H1 (cell line): Measurements from ENCODE around the gene ACAP1. TPM values are rescaled to one million over a fixed set of nuclear protein-coding genes. Genes with fewer than 3 reads are reported as not detected.

ENCODE experiments used
- CTCF ChIA-PET: fragments of 300-600 bp; sonication (Branson Sonifier 250); formaldehyde crosslinking; loops from one replicate; lab custom pipeline; 2021; ENCODE audit not compliant: partially characterized antibody; lab: Charles Lee
- POLR2A ChIA-PET: fragments of 300-600 bp; sonication (Branson Sonifier 250); formaldehyde crosslinking; loops from one replicate; lab custom pipeline; 2021; ENCODE audit warnings: inconsistent platforms; ENCODE audit not compliant: partially characterized antibody; lab: Charles Lee
- DNase-seq, 2 experiments: peaks; one replicate each; pipeline versions ENCODE4 v3.0.0 to v3.0.0-alpha.2; 2010 to 2022; ENCODE audit warnings: low spot score in 2 of 2, low read depth in 1 of 2, mixed read lengths in 1 of 2
- FAIRE-seq: peaks from 2 replicates; lab custom pipeline; 2011; peaks lifted over from hg19 to GRCh38; lab: Jason Lieb, UNC
- H2AFZ ChIP-seq: 2 replicates; pipeline ENCODE4 v1.8.1; 2012; ENCODE audit warnings: low read length, inconsistent platforms
- H2AK5ac ChIP-seq: 2 replicates; pipeline ENCODE4 v1.6.1; 2013; ENCODE audit warnings: low read depth, low read length
- H2BK120ac ChIP-seq: replicated peaks from 2 replicates; pipeline ENCODE3; 2013; ENCODE audit warnings: low read depth, low read length, inconsistent platforms
- H2BK12ac ChIP-seq: 2 replicates; pipeline ENCODE4 v1.6.1; 2013; ENCODE audit warnings: low read depth, low read length
- H2BK15ac ChIP-seq: 2 replicates; pipeline ENCODE4 v1.6.1; 2013; ENCODE audit warnings: low read length
- H2BK20ac ChIP-seq: 2 replicates; pipeline ENCODE4 v1.6.1; 2013; ENCODE audit warnings: low read length
- H2BK5ac ChIP-seq: 2 replicates; pipeline ENCODE4 v1.6.1; 2013; ENCODE audit warnings: low read depth, low read length
- H3K14ac ChIP-seq: 2 replicates; pipeline ENCODE4 v1.6.1; 2013; ENCODE audit warnings: inconsistent platforms; ENCODE audit not compliant: insufficient read length
- H3K18ac ChIP-seq: 2 replicates; pipeline ENCODE4 v1.6.1; 2013; ENCODE audit warnings: low read length; ENCODE audit errors: extremely low read depth
- H3K23ac ChIP-seq: 2 replicates; pipeline ENCODE4 v1.6.1; 2013; ENCODE audit warnings: inconsistent platforms; ENCODE audit not compliant: insufficient read length
- H3K23me2 ChIP-seq: 2 replicates; pipeline ENCODE4 v1.6.1; 2013; ENCODE audit warnings: low read depth, low read length
- H3K27ac ChIP-seq: 2 replicates; pipeline ENCODE4 v1.6.1; 2011; ENCODE audit warnings: low read depth, low read length, inconsistent platforms
- H3K27me3 ChIP-seq, 4 experiments: replicated peaks in 1 of 4; 1 replicate in 1 of 4; 2 replicates in 3 of 4; pipeline versions ENCODE4 v1.6.1 to v1.8.1; 2011 to 2013; ENCODE audit warnings: low read length in 3 of 4, mild to moderate bottlenecking in 3 of 4, inconsistent platforms in 2 of 4, mixed read lengths in 2 of 4, moderate library complexity in 1 of 4; ENCODE audit not compliant: control insufficient read depth in 3 of 4, insufficient read depth in 3 of 4; ENCODE audit errors: extremely low read depth in 1 of 4
- H3K36me3 ChIP-seq, 4 experiments: 2 replicates each; pipeline versions ENCODE4 v1.6.1 to v1.8.1; 2011 to 2013; ENCODE audit warnings: mild to moderate bottlenecking in 4 of 4, low read length in 3 of 4, moderate library complexity in 2 of 4, control low read depth in 1 of 4, inconsistent platforms in 1 of 4; ENCODE audit not compliant: insufficient read depth in 4 of 4, control insufficient read depth in 2 of 4
- H3K4ac ChIP-seq: replicated peaks from 2 replicates; pipeline ENCODE3; 2013; ENCODE audit warnings: low read length, low read depth, mixed read lengths, inconsistent platforms; ENCODE audit not compliant: insufficient read length
- H3K4me1 ChIP-seq, 4 experiments: replicated peaks in 1 of 4; 1 replicate in 1 of 4; 2 replicates in 3 of 4; pipeline versions ENCODE4 v1.6.1 to v1.8.1; 2011 to 2013; ENCODE audit warnings: low read length in 3 of 4, inconsistent platforms in 2 of 4, mixed read lengths in 1 of 4; ENCODE audit not compliant: insufficient read depth in 4 of 4, control insufficient read depth in 3 of 4
- H3K4me2 ChIP-seq, 2 experiments: 2 replicates each; pipeline versions ENCODE4 v1.6.1 to v1.8.1; 2011 to 2013; ENCODE audit warnings: low read depth in 2 of 2, low read length in 2 of 2, control low read depth in 1 of 2, inconsistent platforms in 1 of 2, mild to moderate bottlenecking in 1 of 2; ENCODE audit not compliant: insufficient read depth in 1 of 2
- H3K4me3 ChIP-seq, 4 experiments: fragments of 200-600, 300-600 bp in 1 of 4; sonication (generic), shearing (Covaris generic), sonication (Bioruptor Twin) in 1 of 4; 2 replicates each; pipeline versions ENCODE4 v1.5.1 to v1.8.1; 2011 to 2016; ENCODE audit warnings: low read length in 4 of 4, low read depth in 3 of 4, control low read depth in 2 of 4, inconsistent platforms in 2 of 4, mild to moderate bottlenecking in 2 of 4, mixed read lengths in 1 of 4, moderate library complexity in 1 of 4; ENCODE audit not compliant: insufficient read depth in 2 of 4; ENCODE audit errors: extremely low read depth in 1 of 4
- H3K56ac ChIP-seq: replicated peaks from 2 replicates; pipeline ENCODE3; 2013; ENCODE audit warnings: low read depth, mild to moderate bottlenecking, mixed read lengths, low read length, inconsistent platforms; ENCODE audit not compliant: insufficient read length
- H3K79me1 ChIP-seq: 2 replicates; pipeline ENCODE4 v1.6.1; 2013; ENCODE audit warnings: low read depth, low read length, control low read depth
- H3K79me2 ChIP-seq, 2 experiments: 2 replicates each; pipeline versions ENCODE4 v1.6.1 to v1.8.1; 2012 to 2013; ENCODE audit warnings: low read length in 2 of 2, mild to moderate bottlenecking in 2 of 2, inconsistent platforms in 1 of 2; ENCODE audit not compliant: insufficient read depth in 2 of 2, control insufficient read depth in 1 of 2
- H3K9ac ChIP-seq, 4 experiments: replicated peaks in 1 of 4; 1 replicate in 1 of 4; 2 replicates in 3 of 4; pipeline versions ENCODE4 v1.6.1 to v1.8.1; 2011 to 2013; ENCODE audit warnings: low read depth in 3 of 4, low read length in 3 of 4, control low read depth in 2 of 4, mild to moderate bottlenecking in 2 of 4, moderate library complexity in 2 of 4, inconsistent platforms in 1 of 4; ENCODE audit errors: extremely low read depth in 1 of 4
- H3K9me3 ChIP-seq, 2 experiments: 2 replicates each; pipeline versions ENCODE4 v1.6.1 to v1.8.1; 2012 to 2013; ENCODE audit warnings: mild to moderate bottlenecking in 2 of 2, moderate library complexity in 2 of 2, control low read depth in 1 of 2, inconsistent platforms in 1 of 2, low read depth in 1 of 2, low read length in 1 of 2, mixed read lengths in 1 of 2; ENCODE audit not compliant: insufficient read depth in 2 of 2
- H4K20me1 ChIP-seq, 2 experiments: replicated peaks in 1 of 2; 2 replicates each; pipeline versions ENCODE3 to v1.8.1; 2011 to 2013; ENCODE audit warnings: inconsistent platforms in 2 of 2, low read length in 2 of 2, mild to moderate bottlenecking in 1 of 2; ENCODE audit not compliant: insufficient read depth in 2 of 2, control insufficient read depth in 1 of 2
- H4K5ac ChIP-seq: 2 replicates; pipeline ENCODE4 v1.6.1; 2013; ENCODE audit warnings: low read length, low read depth, mixed read lengths, inconsistent platforms; ENCODE audit not compliant: insufficient read length
- H4K8ac ChIP-seq: 2 replicates; pipeline ENCODE4 v1.8.0; 2013; ENCODE audit warnings: mild to moderate bottlenecking, moderate library complexity, low read length, inconsistent platforms; ENCODE audit not compliant: insufficient read depth; ENCODE audit errors: extremely low read depth
- H4K91ac ChIP-seq: replicated peaks from 2 replicates; pipeline ENCODE3; 2013; ENCODE audit warnings: low read length, mixed read lengths, inconsistent platforms; ENCODE audit not compliant: insufficient read length
- BCL11A ChIP-seq, 2 experiments: IDR thresholded peaks; one replicate each; pipeline ENCODE4 v1.6.1; 2011; ENCODE audit warnings: low read depth in 2 of 2, low read length in 2 of 2, mild to moderate bottlenecking in 2 of 2
- CHD1 ChIP-seq: IDR thresholded peaks from 2 replicates; pipeline ENCODE4 v1.6.1; 2012; ENCODE audit warnings: low read depth, low read length, improper control_type of control experiment
- CHD2 ChIP-seq: IDR thresholded peaks from 2 replicates; pipeline ENCODE4 v1.6.1; 2012; ENCODE audit warnings: low read length, improper control_type of control experiment
- GTF2F1 ChIP-seq: IDR thresholded peaks from 2 replicates; pipeline ENCODE4 v1.6.1; 2012; ENCODE audit warnings: low read depth, low read length, improper control_type of control experiment, borderline replicate concordance
- POU5F1 ChIP-seq: IDR thresholded peaks from 2 replicates; pipeline ENCODE4 v1.6.1; 2011; ENCODE audit warnings: low read depth, mild to moderate bottlenecking, low read length, moderate library complexity
- RNF2 ChIP-seq: fragments of 200-900, 300-1000 bp; sonication (generic); IDR thresholded peaks from 2 replicates; pipeline ENCODE4 v1.7.1; 2016; ENCODE audit warnings: borderline replicate concordance, low read depth, mild to moderate bottlenecking, antibody characterized with exemption, low read length; ENCODE audit not compliant: poor library complexity, severe bottlenecking; ENCODE audit errors: missing control alignments
- SAP30 ChIP-seq: fragments of 300-600 bp; sonication (generic); IDR thresholded peaks from 2 replicates; pipeline ENCODE4 v1.7.1; 2012; ENCODE audit warnings: low read length, moderate library complexity, mild to moderate bottlenecking, inconsistent platforms; ENCODE audit not compliant: insufficient read depth, insufficient replicate concordance
- SIN3A ChIP-seq, 2 experiments: IDR thresholded peaks in 1 of 2; conservative IDR thresholded peaks in 1 of 2; 2 replicates each; pipeline ENCODE4 v1.6.1; 2011 to 2012; ENCODE audit warnings: low read length in 2 of 2, improper control_type of control experiment in 1 of 2, low read depth in 1 of 2, mild to moderate bottlenecking in 1 of 2
- WGBS, 2 experiments: shearing (Covaris generic) in 1 of 2; methylation state at CpG; one replicate each; pipeline versions ENCODE4 v1.1.6 to v1.1.7; 2013 to 2015; ENCODE audit warnings: low lambda C conversion rate in 2 of 2, mixed read lengths in 2 of 2, inconsistent platforms in 1 of 2, low coverage in 1 of 2, missing lambda C conversion rate in 1 of 2; ENCODE audit not compliant: insufficient replicate concordance in 2 of 2, insufficient coverage in 1 of 2, insufficient read length in 1 of 2; ENCODE audit errors: extremely low coverage in 1 of 2, missing lambda C conversion rate in 1 of 2; 5-methylcytosine and 5-hydroxymethylcytosine counted together
- polyA plus RNA-seq, 7 experiments: library from polyadenylated mRNA; depleted of rRNA in 3 of 7; stranded (reverse) in 5 of 7; unstranded in 2 of 7; fragments of >200 nt in 5 of 7; fragments of 200-250 nt in 2 of 7; gene quantifications; 1 replicate in 5 of 7; 2 replicates in 1 of 7; 4 replicates in 1 of 7; pipeline versions ENCODE4 v1.2.1 to v1.2.3, GENCODE V29; 2011 to 2013; ENCODE audit warnings: missing spikeins in 2 of 7, mixed read lengths in 2 of 7
- total RNA-seq: library from RNA; stranded (reverse); fragmentation: NEBNext Ultra II Directional; extraction: Animal tissue kit (Norgen Biotek cat#: 25700); gene quantifications from 2 replicates; pipeline ENCODE4 v1.2.1, GENCODE V29; 2021

ACAP1 gene
- total and polyA plus RNA-seq, 2 of the 8 experiments (the other 6 are each of a cell fraction or from before 2014, with no cell fraction given) = 11.9 to 45.1 TPM

GRCh38 chr17:7352910-7353635 is 16.7 kb downstream of the ACAP1 start:
- Histone ChIP-seq H4K8ac (no peak overlapping the region), H3K4ac (peak overlapping the region; percentile 57), H2BK120ac (no peak overlapping the region), H2BK12ac (no peak overlapping the region), H3K27me3 (no peaks in the 10 kb centered on the region), H3K9me3 (no peaks in the 10 kb centered on the region), H3K56ac (no peak overlapping the region), H3K18ac (no peak overlapping the region), H4K5ac (no peak overlapping the region), H3K4me1 (peaks cover 0 to 19% (median 10%) of the 10 kb centered on the region in 4 experiments; a peak in 6 of 7 replicates), H3K23ac (no peak overlapping the region), H2BK5ac (no peak overlapping the region), H2BK20ac (no peak overlapping the region), H3K23me2 (peaks cover 15% of the 10 kb centered on the region; the same call in 1 of the 2 replicates), H3K4me2 (peak overlapping the region; percentile 92 to 98), H4K20me1 (peaks cover 0 to 2% of the 10 kb centered on the region in 2 experiments), H3K27ac (no peak overlapping the region), H3K79me2 (no peaks in the 10 kb centered on the region), H3K36me3 (no peaks in the 10 kb centered on the region), H3K79me1 (no peaks in the 10 kb centered on the region), H3K14ac (no peak overlapping the region), H3K4me3 (peak overlapping the region in 3 of 4 experiments; percentile 84 to 96 (median 85); a peak in 4 of 8 replicates), H2BK15ac (no peak overlapping the region), H2AK5ac (no peak overlapping the region; the same call in 1 of the 2 replicates), H2AFZ (no peak overlapping the region), H4K91ac (no peak overlapping the region), H3K9ac (no peak overlapping the region)
- CTCF ChIA-PET = interaction anchor here (0.8 to 6.5 kb wide), 20 partner anchors 9 to 208 kb away, joined by 3 to 56 read pairs (median 5); partner anchors contain the start of genes ACAP1, SENP3, SLC2A4 and TMEM102
- POLR2A ChIA-PET = interaction anchor here (0.6 to 7.8 kb wide), 22 partner anchors 15 to 225 kb away, joined by 3 to 91 read pairs (median 3); partner anchors contain the start of genes FGF11, GPS2, POLR2A and TMEM256
- 93% methylated on average over 32 of the region's 37 CpGs; no CpG with 5 or more reads in 1 of the 2 experiments for WGBS, 2 experiments
- DNase-seq = no peak
- FAIRE-seq = no peak
- no peak for TF ChIP-seq SIN3A (conservative IDR thresholded peaks at IDR 0.05 in 1 of 2, IDR thresholded peaks at IDR 0.05 in 1 of 2; ENCODE audit: low read depth in 1 of 2, low read length in 2 of 2)
- TF ChIP-seq GTF2F1 = no peak
- no peak for TF ChIP-seq BCL11A (IDR thresholded peaks at IDR 0.05; ENCODE audit: low read depth in 2 of 2, low read length in 2 of 2)
- no peak for TF ChIP-seq CHD1
- TF ChIP-seq CHD2 = no peak
- TF ChIP-seq POU5F1 = no peak
- TF ChIP-seq SAP30 = no peak
- TF ChIP-seq RNF2 = no peak
